B cell (primary cell): ENCODE results near the gene COL21A1.

Experiments
- EZH2 ChIP-seq: IDR thresholded peaks from 2 replicates; pipeline ENCODE4 v1.6.1; 2012; ENCODE audit warnings: borderline replicate concordance, low read depth, mild to moderate bottlenecking, moderate library complexity, low read length; ENCODE audit not compliant: insufficient read depth, poor library complexity, severe bottlenecking
- TF ChIP-seq, protein P1 (sequence below): fragments of 200-600 bp; IDR thresholded peaks from one replicate; pipeline ENCODE4 v1.8.0; 2022; ENCODE audit warnings: antibody characterized with exemption, mild to moderate bottlenecking

DNA sequence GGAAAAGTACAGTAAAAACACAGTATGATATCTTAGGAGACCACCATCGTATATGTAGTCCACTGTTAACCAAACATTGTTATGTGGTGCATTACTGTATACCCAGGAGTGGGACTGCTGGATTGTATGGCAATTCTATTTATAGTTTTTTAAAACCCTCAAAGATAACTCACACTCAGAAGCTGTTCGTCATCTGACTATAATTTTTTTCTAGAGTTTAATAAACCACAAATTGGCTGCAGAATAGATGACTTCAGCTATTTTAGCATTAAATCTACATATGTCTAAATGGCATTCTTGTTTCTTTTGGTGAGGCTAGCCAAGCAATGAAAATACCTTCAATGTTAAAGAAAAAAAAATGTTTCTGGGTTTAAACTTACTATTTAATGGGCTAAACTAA, 237.7 kb downstream of the COL21A1 start:
- TF ChIP-seq EZH2, result no peak
- TF ChIP-seq, protein P1, sequence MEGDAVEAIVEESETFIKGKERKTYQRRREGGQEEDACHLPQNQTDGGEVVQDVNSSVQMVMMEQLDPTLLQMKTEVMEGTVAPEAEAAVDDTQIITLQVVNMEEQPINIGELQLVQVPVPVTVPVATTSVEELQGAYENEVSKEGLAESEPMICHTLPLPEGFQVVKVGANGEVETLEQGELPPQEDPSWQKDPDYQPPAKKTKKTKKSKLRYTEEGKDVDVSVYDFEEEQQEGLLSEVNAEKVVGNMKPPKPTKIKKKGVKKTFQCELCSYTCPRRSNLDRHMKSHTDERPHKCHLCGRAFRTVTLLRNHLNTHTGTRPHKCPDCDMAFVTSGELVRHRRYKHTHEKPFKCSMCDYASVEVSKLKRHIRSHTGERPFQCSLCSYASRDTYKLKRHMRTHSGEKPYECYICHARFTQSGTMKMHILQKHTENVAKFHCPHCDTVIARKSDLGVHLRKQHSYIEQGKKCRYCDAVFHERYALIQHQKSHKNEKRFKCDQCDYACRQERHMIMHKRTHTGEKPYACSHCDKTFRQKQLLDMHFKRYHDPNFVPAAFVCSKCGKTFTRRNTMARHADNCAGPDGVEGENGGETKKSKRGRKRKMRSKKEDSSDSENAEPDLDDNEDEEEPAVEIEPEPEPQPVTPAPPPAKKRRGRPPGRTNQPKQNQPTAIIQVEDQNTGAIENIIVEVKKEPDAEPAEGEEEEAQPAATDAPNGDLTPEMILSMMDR, result no peak
